ENCODE results near the gene ASCC1.

The ASCC1 gene

DNA sequence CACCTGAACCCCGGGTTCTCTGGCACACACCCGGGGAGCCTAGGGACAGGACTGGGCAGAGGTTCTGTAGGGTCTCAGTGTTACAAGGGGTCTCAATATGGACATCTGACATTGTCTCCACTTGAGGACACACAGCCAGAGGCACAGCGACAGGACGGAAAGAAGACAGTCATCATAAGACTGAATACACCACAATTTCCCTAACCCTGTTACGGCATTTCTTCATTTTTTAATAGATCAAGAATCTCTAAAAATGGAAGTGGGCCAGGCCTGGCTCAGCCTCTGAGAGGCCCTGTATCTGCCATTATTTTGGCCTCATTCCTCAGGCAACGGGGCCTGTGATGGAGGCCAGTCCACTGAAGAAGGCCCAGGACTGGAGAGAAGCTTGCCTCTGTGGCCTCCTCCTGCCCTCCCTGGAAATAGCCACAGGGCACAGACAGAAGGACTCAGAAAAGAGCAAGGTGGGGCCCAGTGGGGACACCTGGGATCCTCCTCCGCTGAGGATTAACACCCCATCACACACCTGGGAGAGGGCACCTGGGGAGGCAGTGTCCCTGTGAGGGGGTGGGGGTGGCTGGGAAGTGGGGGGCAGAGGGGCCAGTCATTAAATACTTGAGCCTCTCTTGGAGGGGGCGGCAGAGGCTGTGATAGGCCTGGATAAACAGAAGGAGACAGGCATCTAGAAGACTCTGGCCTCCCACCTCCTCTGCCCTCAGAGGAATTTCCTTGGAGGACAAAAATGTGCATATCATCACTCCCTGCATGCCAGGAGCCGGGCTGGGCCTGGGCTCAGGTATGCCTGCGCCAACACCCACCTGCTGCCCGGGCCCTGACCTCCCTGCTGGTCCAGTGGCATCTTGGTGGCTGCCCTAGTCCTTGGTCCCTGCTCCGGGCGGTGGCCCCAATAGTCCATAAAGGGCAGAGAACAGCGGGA is 135.8 kb downstream of the ASCC1 start:
- DNase-seq = no peak

DNA sequence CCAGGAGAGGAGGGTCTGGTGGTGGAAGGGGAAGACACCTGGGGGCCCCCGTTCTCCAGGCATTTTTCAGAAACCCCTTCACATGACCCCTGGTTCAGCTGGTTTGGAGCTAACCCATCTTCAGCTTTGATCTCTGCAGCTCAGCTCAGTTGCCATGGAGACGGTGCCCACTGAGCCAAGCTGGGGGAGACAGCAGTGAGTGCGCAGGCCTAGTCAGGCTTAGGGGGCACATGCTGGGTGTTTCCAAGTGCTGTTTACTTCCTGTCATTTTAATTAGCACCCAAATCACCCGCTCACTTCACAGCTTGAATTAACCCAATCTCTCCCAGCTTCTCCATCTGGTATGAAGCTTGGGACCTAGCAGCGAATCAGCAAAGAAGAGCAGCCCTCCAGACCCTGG is 136.7 kb downstream of the ASCC1 start:
- DNase-seq = no peak

DNA sequence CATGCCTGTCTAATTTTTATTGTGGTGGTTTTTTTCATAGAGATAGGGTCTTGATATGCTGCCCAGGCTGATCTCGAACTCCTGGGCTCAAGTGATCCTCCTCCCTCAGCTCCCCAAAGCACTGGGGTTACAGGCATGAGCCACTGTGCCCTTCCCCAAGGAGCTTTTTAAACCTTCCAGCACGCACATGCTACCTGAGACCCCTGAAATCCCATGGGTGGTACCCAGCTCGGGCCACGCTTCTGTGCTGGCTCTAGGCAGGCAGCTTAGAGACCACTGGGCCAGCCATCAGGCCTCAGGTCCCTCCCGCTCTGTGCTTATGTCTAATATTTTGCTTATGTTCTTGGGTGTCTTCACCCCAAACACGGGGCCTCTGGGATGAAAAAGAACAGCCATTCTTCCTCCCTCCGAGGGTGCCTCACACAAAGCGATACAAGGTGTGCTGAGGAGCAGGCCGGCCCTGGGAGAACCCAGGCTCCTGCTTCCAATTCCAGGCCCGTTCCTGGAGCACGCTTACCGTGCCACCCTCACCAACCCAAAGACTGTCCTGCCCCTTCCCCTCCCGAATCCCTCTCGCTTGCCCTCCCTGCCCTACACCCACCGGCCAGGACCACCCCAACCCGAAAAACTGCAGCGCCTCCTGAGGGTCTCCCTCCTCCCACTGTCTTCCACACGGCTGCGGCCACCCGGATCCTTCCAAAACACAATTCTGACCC is 138.6 kb downstream of the ASCC1 start:
- no peak for DNase-seq

DNA sequence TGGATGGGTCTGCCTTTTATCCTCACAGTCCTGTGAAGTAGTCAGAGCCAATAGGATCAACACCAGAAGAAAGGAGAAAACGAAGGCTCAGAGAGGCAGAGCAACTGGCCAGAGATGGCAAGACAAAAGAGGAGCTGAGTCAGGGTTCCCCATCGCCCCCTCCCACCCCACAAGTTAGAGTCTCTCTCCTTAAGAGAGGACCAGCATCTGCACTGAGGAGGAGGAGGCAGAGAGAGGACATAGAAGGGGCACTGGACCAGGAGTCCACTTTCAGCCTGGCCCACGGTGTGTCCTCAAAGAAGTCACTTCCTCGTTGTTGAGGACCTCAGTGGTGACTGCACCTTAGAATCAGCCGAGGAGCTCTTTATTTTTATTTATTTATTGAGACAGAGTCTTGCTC is 139.3 kb downstream of the ASCC1 start:
- no peak for DNase-seq

DNA sequence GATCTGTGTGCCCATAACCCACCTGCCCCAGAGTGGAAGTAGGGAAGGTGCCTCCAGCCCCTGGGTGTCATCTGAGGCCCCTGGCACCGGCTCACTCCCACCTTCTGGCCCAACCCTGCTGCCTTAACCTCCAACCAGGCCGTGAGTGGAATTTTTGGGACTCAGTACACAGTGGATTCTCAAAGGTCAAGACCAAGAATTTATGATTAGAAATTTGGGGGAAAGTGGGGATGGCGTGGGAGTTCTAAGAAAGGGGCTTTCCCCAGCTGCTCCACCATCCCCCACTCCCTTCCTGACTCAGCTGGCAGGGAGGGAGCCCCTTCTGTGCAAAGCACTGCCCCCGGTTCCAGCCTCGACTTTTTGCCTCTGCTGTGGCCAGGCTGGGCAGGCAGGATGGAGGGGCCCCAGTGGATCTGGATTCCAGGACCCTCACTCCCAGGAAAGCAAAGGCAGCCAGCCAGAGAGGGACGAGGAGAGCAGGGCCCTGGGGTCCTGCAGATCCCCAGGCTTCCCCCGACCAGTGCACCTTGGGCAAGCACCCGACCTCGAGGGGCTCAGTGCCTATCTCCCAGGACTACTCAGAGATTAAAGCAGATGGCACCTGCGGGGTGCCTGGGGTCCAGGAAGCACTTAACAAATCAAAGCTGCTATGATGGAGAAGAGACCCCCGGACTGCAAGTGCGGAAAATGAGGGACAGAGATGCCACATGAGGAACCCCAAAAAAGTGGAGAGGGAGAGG is 140.5 kb downstream of the ASCC1 start:
- DNase-seq = no peak

DNA sequence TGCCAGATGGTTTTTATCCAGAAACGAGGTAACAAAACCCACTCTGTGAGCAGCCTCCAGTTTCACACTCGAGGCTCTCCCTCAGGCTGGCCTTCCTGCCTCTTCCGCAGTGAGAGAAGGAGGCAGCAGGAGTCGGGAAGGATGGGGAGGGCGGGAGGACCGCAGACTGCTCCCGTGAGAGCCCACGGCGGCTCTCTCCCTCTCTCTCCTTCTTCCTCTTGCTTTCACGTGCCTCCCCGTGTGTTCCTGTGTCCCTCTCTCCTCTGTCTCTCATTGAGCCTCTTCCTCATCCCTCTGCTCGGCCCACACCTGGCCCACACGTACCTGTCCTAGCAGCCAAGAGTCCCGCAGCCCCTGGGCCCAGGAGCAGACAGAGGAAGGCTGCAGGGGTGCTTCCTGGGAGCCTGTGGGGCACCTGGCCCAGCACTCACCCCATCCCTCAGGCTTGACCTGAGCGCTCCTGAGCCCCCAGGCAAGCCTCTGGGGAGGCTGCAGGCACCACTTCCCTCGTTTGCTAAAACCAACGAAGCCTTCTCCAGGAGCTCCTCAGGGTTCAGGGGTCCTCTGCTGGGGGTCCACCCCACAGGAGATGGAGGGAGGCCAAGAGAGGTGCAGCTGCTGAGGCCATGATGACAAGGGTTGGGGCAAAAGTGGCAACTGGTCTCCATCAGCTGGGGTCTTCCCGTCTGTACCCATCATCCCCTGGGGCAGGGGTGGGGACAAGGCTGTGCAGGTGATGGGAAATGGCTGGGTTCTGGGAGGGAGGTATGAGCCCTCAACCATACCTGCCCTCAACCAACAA is 141.3 kb downstream of the ASCC1 start:
- DNase-seq = no peak

DNA sequence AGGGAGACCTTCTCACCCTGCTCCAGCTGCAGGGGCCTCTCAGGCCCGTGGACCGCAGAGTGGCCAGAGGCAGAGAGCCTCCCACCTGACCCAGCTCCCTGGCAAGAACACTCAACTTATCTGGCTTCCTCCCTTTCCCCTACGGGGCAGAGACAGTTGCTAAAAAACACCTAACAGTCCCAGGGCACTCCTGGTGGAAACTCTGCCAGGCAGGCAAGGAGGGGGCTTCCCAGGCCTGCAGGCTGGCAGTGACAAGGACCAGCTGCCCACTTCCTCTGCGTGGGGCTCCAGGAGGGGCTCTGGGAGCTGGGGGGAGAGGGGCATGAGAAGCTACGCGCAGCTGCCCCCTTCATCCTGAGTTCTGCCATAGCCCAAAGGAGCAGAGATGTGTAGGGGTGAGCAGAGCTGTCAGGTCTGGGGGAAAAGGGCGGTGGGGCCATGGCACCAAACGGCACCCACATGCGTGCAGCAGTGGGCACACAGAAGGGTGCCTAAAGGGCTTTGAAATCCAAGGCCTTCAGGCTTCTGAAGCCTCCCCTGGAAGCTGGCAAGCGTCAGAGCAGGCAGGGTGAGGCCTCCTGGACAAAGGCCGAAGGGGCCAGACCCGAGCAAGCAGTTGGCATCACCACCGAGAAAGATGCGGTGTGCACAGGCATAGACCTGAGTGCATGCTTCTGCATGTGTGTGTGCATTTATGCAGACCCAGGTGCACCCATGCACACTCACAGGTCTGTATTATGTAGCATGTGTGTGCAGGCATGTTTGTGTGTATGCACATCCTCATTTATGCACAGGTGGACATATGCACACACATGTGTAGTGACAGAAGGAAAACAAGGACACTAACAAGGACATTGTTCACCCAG is 142.1 kb downstream of the ASCC1 start:
- no peak for DNase-seq

DNA sequence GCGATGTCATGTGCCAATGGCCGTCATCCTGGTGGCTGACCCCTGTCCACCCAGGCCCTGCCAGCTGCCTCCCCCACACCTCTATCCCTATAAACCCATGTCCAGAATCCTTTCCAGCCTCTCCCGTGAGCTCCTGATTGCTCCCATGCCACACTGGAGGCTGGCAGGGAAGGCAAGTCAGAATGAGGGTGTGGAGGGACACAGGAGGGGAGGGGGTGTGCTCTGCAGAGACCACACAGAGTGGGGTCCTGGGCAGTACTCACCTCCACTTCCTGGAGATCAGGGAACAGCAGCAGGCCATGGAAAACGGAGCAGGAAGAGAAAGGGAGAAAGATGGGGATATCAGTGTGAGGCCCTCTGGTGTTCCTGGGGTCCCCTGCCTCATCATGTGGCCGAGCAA is 143.4 kb downstream of the ASCC1 start:
- no peak for DNase-seq

DNA sequence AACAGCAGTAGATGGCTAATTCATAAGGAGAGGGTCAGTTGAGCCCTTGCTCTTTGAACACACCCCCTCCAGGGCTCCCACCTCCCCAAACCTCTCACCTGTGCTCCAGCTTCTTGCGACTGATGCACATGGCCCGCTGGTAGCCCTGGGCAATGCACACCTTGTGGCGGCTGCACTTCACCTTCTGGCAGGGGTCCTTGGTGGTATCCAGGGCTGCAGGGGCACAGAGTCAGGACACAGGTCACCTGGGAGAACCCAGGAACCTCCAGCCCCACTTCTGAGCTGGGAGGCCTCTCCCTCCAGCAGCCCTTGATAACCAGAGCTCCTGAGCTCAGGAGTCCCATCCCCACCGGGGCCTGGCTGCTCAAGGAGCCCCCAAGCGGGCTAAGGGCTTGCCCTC is 144.0 kb downstream of the ASCC1 start:
- no peak for DNase-seq

DNA sequence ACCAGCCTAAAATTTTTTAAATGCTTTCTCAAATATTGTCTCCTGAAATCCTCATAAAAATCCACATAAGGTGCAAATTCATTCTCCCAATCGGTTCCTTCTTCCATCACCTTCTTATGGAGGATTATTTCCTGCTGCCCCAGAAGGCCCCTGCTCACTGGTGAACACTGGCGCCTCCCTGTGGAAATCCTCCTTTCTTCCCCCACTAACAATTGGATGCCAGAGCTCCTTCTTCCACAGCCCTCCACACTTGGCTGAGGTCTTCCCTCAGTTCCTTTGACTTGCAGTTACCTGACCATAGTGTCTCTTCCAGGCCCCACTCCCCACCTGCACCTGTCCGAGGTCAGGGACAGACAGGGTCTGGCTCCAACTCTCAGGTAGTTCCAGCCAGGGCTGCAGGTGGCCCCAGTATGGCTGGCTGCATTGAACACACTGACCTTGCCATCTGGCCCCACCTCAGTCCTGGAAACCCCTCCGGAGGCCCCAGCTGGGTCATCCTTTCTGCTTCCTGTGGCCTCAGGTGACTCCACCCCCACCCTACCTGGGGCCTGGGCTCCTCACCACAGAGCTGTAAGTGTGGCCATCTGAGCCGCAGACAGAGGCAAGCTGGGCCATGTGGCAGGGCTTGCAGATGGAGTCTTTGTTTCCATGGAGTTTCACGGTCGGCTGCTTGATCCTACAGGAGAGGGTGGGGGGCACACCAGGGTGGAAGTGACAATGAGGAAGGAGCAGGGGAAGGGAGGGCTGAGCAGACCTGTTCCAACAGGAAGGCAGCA is 146.1 kb downstream of the ASCC1 start:
- no peak for DNase-seq

DNA sequence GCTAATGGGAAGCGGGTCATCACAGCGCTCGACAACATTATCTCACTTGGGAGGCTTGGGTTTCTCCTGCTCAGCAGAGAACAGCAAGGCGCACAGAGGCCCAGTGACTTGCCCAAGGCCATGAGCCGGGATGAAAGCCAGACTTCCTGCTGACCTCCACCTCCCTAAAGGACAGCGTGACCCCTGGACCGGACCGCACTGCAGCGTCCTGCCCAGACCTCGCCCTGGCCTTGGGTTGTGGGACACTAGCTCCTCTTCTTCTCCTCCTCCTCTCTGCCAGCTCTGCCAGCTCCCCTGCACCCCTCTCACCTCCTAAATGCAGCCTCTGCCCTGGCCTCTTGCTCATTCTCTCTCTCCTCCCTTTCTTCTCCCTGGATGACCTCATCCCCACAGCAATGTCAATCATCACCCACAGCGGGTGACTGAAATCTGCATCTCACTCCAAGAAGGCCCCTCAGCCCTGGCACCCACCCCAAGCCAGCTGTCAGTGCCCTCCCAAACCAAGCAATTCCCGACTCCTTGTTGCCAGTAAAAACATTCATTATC is 147.1 kb downstream of the ASCC1 start:
- DNase-seq = no peak

DNA sequence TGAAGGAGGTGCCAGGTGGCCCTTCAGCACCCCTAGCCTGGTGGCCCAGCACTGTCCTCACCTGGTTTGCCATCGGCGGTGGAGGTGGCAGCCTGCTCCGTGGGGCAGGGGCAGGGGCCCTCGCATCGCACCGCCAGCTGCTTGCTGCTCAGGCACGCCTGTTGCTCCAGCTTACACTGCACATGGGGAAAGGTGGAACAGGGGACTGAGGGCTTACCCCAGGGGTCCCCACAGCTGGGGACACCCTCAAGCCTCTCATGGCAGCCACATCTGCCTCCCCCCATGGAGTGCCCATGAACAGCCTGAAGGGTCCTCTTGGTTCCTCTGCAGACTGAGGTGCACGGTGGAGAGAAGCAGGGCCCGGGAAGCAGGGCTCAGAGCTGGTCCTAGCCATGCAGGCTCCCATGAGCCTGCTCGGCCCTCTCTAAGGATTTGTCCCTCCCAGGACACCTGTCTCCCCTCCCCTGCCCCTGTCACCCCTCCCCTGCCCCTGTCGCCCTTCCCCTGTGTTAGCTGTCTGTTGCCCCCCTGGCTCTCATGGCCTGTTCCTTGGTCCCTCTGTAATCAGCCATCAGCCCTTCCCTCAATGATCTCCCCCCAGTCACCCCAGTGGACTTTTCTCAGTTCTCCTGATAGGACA is 147.8 kb downstream of the ASCC1 start:
- DNase-seq = no peak

DNA sequence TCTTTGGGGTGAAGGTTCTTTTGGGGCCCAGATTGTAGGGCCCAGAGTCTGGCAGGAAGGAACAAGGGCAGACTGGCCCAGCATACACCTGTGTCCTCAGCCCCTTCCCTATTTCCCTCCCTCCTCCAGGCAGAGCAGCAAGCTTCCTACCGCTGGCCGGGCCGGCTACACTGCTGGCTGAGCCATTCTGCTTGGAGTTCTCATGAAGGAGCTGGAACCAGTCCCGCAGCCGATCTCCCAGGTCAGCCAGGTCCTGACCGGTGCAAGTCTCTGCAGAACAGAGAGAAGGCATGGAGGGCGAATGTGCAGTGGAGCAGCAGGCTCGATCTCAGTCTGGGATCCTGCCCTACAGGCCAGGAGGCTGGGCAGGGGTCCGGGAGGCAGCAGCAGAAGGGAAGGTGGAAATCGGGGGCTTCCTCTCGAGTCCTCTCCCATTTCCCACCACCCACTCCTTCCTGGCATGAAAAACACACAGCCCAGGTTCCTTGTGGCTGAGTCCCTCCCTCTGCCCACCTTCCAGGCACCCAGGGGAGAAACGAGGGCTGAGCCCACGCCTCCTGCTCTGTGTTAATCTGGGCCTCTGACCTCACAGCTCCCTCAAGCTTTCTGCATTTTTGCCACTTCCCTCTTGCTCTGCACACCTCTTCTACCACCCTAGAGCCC is 148.5 kb downstream of the ASCC1 start:
- DNase-seq = no peak

DNA sequence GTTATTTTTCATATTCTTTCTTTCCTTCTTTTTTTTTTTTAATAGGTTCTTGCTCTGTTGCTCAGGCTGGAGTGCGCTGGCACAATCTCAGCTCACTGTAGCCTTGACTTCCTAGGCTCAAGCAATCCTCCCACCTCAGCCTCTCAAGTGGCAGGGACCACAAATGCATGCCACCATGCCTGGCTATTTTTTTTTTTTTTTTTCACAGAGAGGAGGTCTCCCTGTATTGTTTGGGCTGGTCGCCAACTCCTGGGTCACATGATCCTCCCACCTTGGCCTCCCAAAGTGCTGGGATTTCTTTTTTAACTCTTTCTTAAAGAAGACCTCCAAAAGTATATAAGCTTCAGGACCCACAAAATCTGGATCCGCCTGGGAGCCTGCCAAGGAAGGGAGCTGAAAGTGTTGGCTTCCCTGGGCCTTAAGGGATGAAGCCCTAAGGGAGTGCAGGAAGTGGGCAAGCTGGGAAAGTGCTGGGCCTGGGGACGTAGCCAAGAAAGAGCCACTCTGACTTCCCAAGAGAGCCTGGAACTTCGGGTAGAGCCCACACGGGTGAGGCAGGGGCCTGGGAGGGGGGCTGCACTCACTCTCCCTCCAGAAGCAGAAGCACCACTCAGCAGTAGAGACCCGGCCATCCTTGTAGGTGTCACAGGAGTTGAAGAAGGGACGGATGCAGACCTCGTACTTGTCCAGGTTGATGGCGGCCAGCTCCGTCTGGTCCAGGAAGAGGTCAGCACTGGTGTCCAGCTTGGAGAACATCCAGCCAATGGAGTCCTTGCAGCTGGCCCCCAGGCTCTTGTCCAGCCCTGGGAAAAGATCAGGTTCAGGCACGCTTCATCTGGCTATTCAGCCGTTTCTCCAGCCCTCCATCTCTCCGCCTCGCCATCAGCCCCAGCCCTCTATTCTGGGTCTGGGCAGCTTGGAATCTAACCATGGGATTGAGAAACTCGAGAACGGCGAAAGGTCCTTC is 149.5 kb downstream of the ASCC1 start:
- no peak for DNase-seq

DNA sequence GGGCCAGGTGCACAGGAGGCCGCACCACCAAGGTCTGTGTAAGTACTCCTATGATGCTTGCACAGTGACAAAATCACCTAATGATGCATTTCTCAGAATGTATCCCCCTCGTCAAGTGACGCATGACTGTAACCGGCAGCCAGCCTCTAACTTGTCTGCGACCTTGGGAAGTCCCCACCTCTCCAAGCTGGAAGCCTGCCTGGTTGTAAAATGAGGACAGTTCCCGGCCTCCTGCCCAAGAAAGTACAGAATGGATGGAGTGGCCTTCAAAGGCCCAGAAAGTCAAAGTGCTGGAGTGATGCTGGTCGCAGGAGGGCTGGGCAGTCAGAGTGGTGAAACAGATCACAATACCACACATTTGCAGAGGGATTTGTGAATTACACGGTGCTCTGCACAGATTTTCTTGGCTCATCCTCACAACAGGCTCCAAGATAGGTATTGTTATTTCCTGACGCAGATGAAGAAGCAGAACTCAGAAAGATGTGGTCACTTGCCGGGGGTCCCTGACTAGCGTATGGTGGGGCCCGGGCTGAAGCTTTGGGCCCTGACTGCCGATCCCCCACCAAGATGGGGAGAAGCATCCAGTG is 150.5 kb downstream of the ASCC1 start:
- DNase-seq = no peak

DNA sequence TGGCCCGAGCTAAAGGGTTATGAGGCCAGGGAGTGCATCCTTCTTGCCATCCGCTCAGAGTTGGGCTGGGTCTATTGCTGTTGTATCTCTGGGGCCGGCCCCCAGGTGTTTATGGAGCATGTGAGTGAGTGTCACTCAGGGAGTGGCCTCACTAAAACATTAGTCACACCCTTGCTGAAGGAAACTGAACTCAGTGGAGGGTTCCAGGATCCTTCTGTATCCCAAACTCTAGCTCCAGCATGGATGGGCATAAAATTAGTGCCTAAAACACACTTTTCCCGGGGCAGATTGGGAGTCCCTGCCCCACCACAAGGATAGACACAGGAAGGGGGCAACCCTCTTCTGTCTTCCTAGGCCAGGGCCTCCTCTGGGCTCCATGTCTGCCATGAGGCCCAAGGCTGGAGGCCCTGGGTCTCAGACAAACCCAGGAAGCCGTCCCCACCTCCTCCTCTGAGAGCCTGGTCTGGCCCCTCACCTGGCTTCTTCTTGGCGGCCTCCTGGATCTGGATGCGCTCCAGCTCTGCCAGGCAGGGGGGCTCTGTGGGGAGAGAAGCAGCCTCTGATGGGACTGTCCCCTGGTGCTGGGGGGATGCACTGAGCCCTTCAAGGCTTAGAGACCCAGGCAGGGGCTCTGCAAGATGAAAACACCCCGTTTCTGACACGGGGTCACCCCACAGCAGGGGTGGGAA is 152.2 kb downstream of the ASCC1 start:
- DNase-seq = no peak
